Ishikawa (cell line): ENCODE measurements around the gene AZIN2.

Experiments used
- CEBPB ChIP-seq: IDR thresholded peaks from 2 replicates; pipeline ENCODE4 v1.6.1; 2012
- CREB1 ChIP-seq: IDR thresholded peaks from 2 replicates; pipeline ENCODE4 v1.6.1; 2012; ENCODE audit warnings: low read depth
- EGR1 ChIP-seq: IDR thresholded peaks from 2 replicates; pipeline ENCODE4 v1.6.1; 2012
- EP300 ChIP-seq: IDR thresholded peaks from 2 replicates; pipeline ENCODE4 v1.6.1; 2012; ENCODE audit warnings: borderline replicate concordance
- FOXM1 ChIP-seq: IDR thresholded peaks from 2 replicates; pipeline ENCODE4 v1.6.1; 2012; ENCODE audit warnings: low read depth, borderline replicate concordance
- MAX ChIP-seq: IDR thresholded peaks from 2 replicates; pipeline ENCODE4 v1.6.1; 2012
- NFIC ChIP-seq: IDR thresholded peaks from 2 replicates; pipeline ENCODE4 v1.6.1; 2012
- RAD21 ChIP-seq: IDR thresholded peaks from 2 replicates; pipeline ENCODE4 v1.6.1; 2012; ENCODE audit warnings: low read depth
- REST ChIP-seq: IDR thresholded peaks from 2 replicates; pipeline ENCODE4 v1.6.1; 2012; ENCODE audit warnings: low read depth, mild to moderate bottlenecking
- TAF1 ChIP-seq: IDR thresholded peaks from 2 replicates; pipeline ENCODE4 v1.6.1; 2012; ENCODE audit warnings: low read depth, mild to moderate bottlenecking
- TCF12 ChIP-seq: IDR thresholded peaks from 2 replicates; pipeline ENCODE4 v1.6.1; 2012; ENCODE audit warnings: low read depth
- TEAD4 ChIP-seq: IDR thresholded peaks from 2 replicates; pipeline ENCODE4 v1.6.1; 2012
- USF1 ChIP-seq: IDR thresholded peaks from 2 replicates; pipeline ENCODE4 v1.6.1; 2012
- YY1 ChIP-seq: IDR thresholded peaks from 2 replicates; pipeline ENCODE4 v1.6.1; 2012; ENCODE audit warnings: low read depth
- ZBTB7A ChIP-seq: IDR thresholded peaks from 2 replicates; pipeline ENCODE4 v1.6.1; 2012; ENCODE audit warnings: low read depth

The AZIN2 gene

GRCh38 chr1:33163621-33164519, 82.9 kb downstream of the AZIN2 start:
- TF ChIP-seq USF1 (no peak), ZBTB7A (no peak), EGR1 (no peak), FOXM1 (no peak), CREB1 (no peak), REST (no peak), TAF1 (no peak), TEAD4 (no peak), EP300 (no peak), NFIC (no peak), RAD21 (no peak), TCF12 (no peak), CEBPB (no peak), YY1 (no peak), MAX (no peak)

- TF ChIP-seq TEAD4 (no peak), YY1 (no peak), RAD21 (no peak), USF1 (no peak), TCF12 (no peak), REST (no peak), CREB1 (no peak), CEBPB (no peak)
These were observed 84.3 kb downstream of the AZIN2 start for GRCh38 chr1:33165209-33165608.

- TF ChIP-seq ZBTB7A (no peak), CEBPB (no peak), REST (no peak), TCF12 (no peak), NFIC (no peak), EGR1 (no peak), USF1 (no peak), YY1 (no peak), MAX (no peak), EP300 (no peak), FOXM1 (no peak)
These were observed 84.9 kb downstream of the AZIN2 start for GRCh38 chr1:33165809-33166208.
